Measurements from ENCODE around the gene PPP6C.

Gene PPP6C

GRCh38 chr9:125161284-125161918 lies 28.2 kb downstream of the PPP6C start:
- no peak overlapping the region for H3K27ac ChIP-seq (ENCODE audit: low read depth, low read length)
- H3K4me3 ChIP-seq (ENCODE audit: low read depth in 1 of 2, low read length in 2 of 2), result no peak overlapping the region
- H3K9me3 ChIP-seq (ENCODE audit: control insufficient read depth in 1 of 2, low read length in 2 of 2), result no peaks in the 10 kb centered on the region
- H3K27me3 ChIP-seq (ENCODE audit: control insufficient read depth in 1 of 2, insufficient read depth in 2 of 2, low read length in 2 of 2), result no peaks in the 10 kb centered on the region
- peaks cover 0 to 10% of the 10 kb centered on the region in 2 donors for H3K4me1 ChIP-seq (ENCODE audit: control insufficient read depth in 1 of 2, insufficient read depth in 2 of 2, low read length in 2 of 2)
- H3K36me3 ChIP-seq (ENCODE audit: control insufficient read depth in 1 of 2, insufficient read depth in 2 of 2, low read length in 2 of 2), result peaks cover 3 to 9% of the 10 kb centered on the region in 2 donors
- no peak overlapping the region for H3K9ac ChIP-seq (ENCODE audit: low read depth in 1 of 2, low read length in 2 of 2)

GRCh38 chr9:125160750-125161149 lies 28.9 kb downstream of the PPP6C start:
- H3K27me3 ChIP-seq (ENCODE audit: control insufficient read depth in 1 of 2, insufficient read depth in 2 of 2, low read length in 2 of 2), result no peaks in the 10 kb centered on the region
- no peak overlapping the region for H3K9ac ChIP-seq (ENCODE audit: low read depth in 1 of 2, low read length in 2 of 2)
- H3K9me3 ChIP-seq (ENCODE audit: control insufficient read depth in 1 of 2, low read length in 2 of 2), result no peaks in the 10 kb centered on the region
- no peak overlapping the region for H3K4me3 ChIP-seq (ENCODE audit: low read depth in 1 of 2, low read length in 2 of 2)
- H3K4me1 ChIP-seq (ENCODE audit: control insufficient read depth in 1 of 2, insufficient read depth in 2 of 2, low read length in 2 of 2), result peaks cover 0 to 10% of the 10 kb centered on the region in 2 donors
- H3K36me3 ChIP-seq (ENCODE audit: control insufficient read depth in 1 of 2, insufficient read depth in 2 of 2, low read length in 2 of 2), result peaks cover 3 to 9% of the 10 kb centered on the region in 2 donors
- no peak overlapping the region for H3K27ac ChIP-seq (ENCODE audit: low read depth, low read length)

DNA sequence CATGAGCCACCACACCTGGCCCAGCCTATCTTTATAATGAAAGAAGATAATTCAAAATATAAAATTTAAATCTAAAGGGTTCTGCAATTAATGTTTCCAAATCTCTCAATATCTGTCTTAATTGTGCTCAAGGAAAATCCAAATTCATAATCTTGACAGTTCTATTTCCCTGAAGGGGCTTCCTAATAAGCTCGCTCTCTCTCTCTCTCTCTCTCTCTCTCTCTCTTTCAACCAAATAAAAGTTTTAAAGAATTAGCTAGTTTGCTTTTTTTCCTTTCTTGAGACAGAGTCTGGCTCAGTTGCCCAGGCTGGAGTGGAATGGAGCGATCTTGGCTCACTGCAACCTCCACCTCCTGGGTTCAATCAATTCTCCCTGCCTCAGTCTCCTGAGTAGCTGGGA lies 33.1 kb downstream of the PPP6C start:
- Histone ChIP-seq H3K36me3 (ENCODE audit: control insufficient read depth in 1 of 2, insufficient read depth in 2 of 2, low read length in 2 of 2) (peaks cover 10 to 44% of the 10 kb centered on the region in 2 donors), H3K4me3 (ENCODE audit: low read depth in 1 of 2, low read length in 2 of 2) (no peak overlapping the region)

DNA sequence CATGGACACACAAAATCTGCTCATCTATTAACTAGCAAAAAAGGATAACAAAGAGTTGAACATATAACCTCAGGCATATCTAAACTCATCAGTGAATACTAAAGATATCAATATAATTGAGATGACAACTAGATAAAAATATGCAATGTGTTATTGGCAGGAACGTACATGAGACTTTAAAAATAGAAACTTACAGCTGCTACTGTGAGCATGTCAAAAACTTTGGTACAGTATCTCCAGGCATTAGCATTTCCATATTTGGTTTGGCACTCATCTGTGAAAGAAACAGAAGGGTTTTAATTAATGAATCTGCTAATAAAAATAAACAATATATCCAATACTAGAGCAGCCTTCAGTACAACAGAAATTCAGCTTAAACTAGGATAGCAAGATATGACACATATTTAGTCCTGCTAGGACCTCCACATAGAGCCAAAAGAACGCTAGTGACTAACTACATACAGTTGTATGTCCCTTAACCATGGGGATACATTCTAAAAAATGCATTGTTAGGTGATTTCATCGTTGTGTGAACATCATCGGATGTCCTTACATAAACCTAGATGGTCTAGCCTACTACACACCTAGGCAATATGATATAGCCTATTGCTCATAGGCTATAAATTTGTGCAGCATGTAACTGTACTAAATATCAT lies 35.8 kb downstream of the PPP6C start:
- Histone ChIP-seq H3K9ac (ENCODE audit: low read depth in 1 of 2, low read length in 2 of 2) (no peak overlapping the region), H3K4me1 (ENCODE audit: control insufficient read depth in 1 of 2, insufficient read depth in 2 of 2, low read length in 2 of 2) (peaks cover 0 to 3% of the 10 kb centered on the region in 2 donors), H3K9me3 (ENCODE audit: control insufficient read depth in 1 of 2, low read length in 2 of 2) (no peaks in the 10 kb centered on the region), H3K4me3 (ENCODE audit: low read depth in 1 of 2, low read length in 2 of 2) (no peak overlapping the region), H3K36me3 (ENCODE audit: control insufficient read depth in 1 of 2, insufficient read depth in 2 of 2, low read length in 2 of 2) (peaks cover 27 to 65% of the 10 kb centered on the region in 2 donors), H3K27me3 (ENCODE audit: control insufficient read depth in 1 of 2, insufficient read depth in 2 of 2, low read length in 2 of 2) (no peaks in the 10 kb centered on the region), H3K27ac (ENCODE audit: low read depth, low read length) (no peak overlapping the region)

More for the DNA sequence above, 33.1 kb downstream of the PPP6C start:
- Histone ChIP-seq H3K9ac (ENCODE audit: low read depth in 1 of 2, low read length in 2 of 2) (no peak overlapping the region), H3K27ac (ENCODE audit: low read depth, low read length) (no peak overlapping the region), H3K27me3 (ENCODE audit: control insufficient read depth in 1 of 2, insufficient read depth in 2 of 2, low read length in 2 of 2) (no peaks in the 10 kb centered on the region), H3K9me3 (ENCODE audit: control insufficient read depth in 1 of 2, low read length in 2 of 2) (no peaks in the 10 kb centered on the region), H3K4me1 (ENCODE audit: control insufficient read depth in 1 of 2, insufficient read depth in 2 of 2, low read length in 2 of 2) (peaks cover 0 to 10% of the 10 kb centered on the region in 2 donors)

- Histone ChIP-seq H3K4me1 (ENCODE audit: control insufficient read depth in 1 of 2, insufficient read depth in 2 of 2, low read length in 2 of 2) (peaks cover 0 to 3% of the 10 kb centered on the region in 2 donors), H3K9me3 (ENCODE audit: control insufficient read depth in 1 of 2, low read length in 2 of 2) (no peaks in the 10 kb centered on the region), H3K27me3 (ENCODE audit: control insufficient read depth in 1 of 2, insufficient read depth in 2 of 2, low read length in 2 of 2) (no peaks in the 10 kb centered on the region), H3K9ac (ENCODE audit: low read depth in 1 of 2, low read length in 2 of 2) (no peak overlapping the region), H3K36me3 (ENCODE audit: control insufficient read depth in 1 of 2, insufficient read depth in 2 of 2, low read length in 2 of 2) (peaks cover 25 to 56% of the 10 kb centered on the region in 2 donors), H3K4me3 (ENCODE audit: low read depth in 1 of 2, low read length in 2 of 2) (no peak overlapping the region), H3K27ac (ENCODE audit: low read depth, low read length) (no peak overlapping the region)
Observed at GRCh38 chr9:125151730-125152129, 37.9 kb downstream of the PPP6C start.

GRCh38 chr9:125150349-125151245 lies 39.0 kb downstream of the PPP6C start:
- no peak overlapping the region for H3K4me3 ChIP-seq (ENCODE audit: low read depth in 1 of 2, low read length in 2 of 2)
- no peak overlapping the region for H3K9ac ChIP-seq (ENCODE audit: low read depth in 1 of 2, low read length in 2 of 2)
- no peaks in the 10 kb centered on the region for H3K9me3 ChIP-seq (ENCODE audit: control insufficient read depth in 1 of 2, low read length in 2 of 2)
- no peak overlapping the region for H3K27ac ChIP-seq (ENCODE audit: low read depth, low read length)
- peaks cover 0 to 7% of the 10 kb centered on the region in 2 donors for H3K4me1 ChIP-seq (ENCODE audit: control insufficient read depth in 1 of 2, insufficient read depth in 2 of 2, low read length in 2 of 2)
- no peaks in the 10 kb centered on the region for H3K27me3 ChIP-seq (ENCODE audit: control insufficient read depth in 1 of 2, insufficient read depth in 2 of 2, low read length in 2 of 2)
- H3K36me3 ChIP-seq (ENCODE audit: control insufficient read depth in 1 of 2, insufficient read depth in 2 of 2, low read length in 2 of 2), result peaks cover 25 to 56% of the 10 kb centered on the region in 2 donors

DNA sequence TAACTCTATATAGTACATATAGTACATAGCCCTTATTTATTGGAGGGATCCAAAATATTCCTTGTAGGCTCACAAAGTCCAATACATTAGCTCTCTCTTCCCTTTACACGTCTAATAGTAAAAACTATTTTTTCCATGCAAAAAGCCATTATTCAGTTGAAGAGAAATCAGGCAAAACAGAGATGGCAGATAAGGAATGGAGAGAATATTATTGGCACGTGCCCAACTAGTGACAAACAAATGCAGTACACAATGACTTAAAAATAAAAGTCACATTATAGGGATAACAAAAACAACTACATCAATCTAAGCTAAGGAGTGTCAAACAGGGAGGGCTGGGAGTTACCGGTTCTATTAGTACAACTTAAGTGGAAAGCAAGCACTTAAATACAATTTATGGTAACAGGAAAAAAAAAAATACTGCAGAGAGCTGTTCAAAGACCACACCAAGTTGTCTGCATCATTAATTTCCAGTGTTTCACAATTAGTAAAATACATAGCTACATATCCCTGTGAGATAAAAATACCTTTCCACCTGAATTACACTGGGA lies 42.1 kb downstream of the PPP6C start:
- H3K9ac ChIP-seq (ENCODE audit: low read depth in 1 of 2, low read length in 2 of 2), result no peak overlapping the region
- H3K27ac ChIP-seq (ENCODE audit: low read depth, low read length), result no peak overlapping the region
- no peak overlapping the region for H3K4me3 ChIP-seq (ENCODE audit: low read depth in 1 of 2, low read length in 2 of 2)
- H3K27me3 ChIP-seq (ENCODE audit: control insufficient read depth in 1 of 2, insufficient read depth in 2 of 2, low read length in 2 of 2), result no peaks in the 10 kb centered on the region
- peaks cover 7 to 14% of the 10 kb centered on the region in 2 donors for H3K4me1 ChIP-seq (ENCODE audit: control insufficient read depth in 1 of 2, insufficient read depth in 2 of 2, low read length in 2 of 2)
- H3K9me3 ChIP-seq (ENCODE audit: control insufficient read depth in 1 of 2, low read length in 2 of 2), result no peaks in the 10 kb centered on the region
- peaks cover 21 to 29% of the 10 kb centered on the region in 2 donors for H3K36me3 ChIP-seq (ENCODE audit: control insufficient read depth in 1 of 2, insufficient read depth in 2 of 2, low read length in 2 of 2)

- H3K36me3 ChIP-seq (ENCODE audit: control insufficient read depth in 1 of 2, insufficient read depth in 2 of 2, low read length in 2 of 2), result peaks cover 14 to 18% of the 10 kb centered on the region in 2 donors
- peaks cover 8 to 18% of the 10 kb centered on the region in 2 donors for H3K4me1 ChIP-seq (ENCODE audit: control insufficient read depth in 1 of 2, insufficient read depth in 2 of 2, low read length in 2 of 2)
- no peak overlapping the region for H3K27ac ChIP-seq (ENCODE audit: low read depth, low read length)
- H3K4me3 ChIP-seq (ENCODE audit: low read depth in 1 of 2, low read length in 2 of 2), result no peak overlapping the region
- H3K9me3 ChIP-seq (ENCODE audit: control insufficient read depth in 1 of 2, low read length in 2 of 2), result no peaks in the 10 kb centered on the region
- no peak overlapping the region for H3K9ac ChIP-seq (ENCODE audit: low read depth in 1 of 2, low read length in 2 of 2)
- no peaks in the 10 kb centered on the region for H3K27me3 ChIP-seq (ENCODE audit: control insufficient read depth in 1 of 2, insufficient read depth in 2 of 2, low read length in 2 of 2)
Observed at GRCh38 chr9:125146247-125146646, 43.4 kb downstream of the PPP6C start.

- Histone ChIP-seq H3K27me3 (ENCODE audit: control insufficient read depth in 1 of 2, insufficient read depth in 2 of 2, low read length in 2 of 2) (no peaks in the 10 kb centered on the region), H3K9ac (ENCODE audit: low read depth in 1 of 2, low read length in 2 of 2) (no peak overlapping the region), H3K4me1 (ENCODE audit: control insufficient read depth in 1 of 2, insufficient read depth in 2 of 2, low read length in 2 of 2) (peaks cover 8 to 16% of the 10 kb centered on the region in 2 donors), H3K4me3 (ENCODE audit: low read depth in 1 of 2, low read length in 2 of 2) (no peak overlapping the region), H3K27ac (ENCODE audit: low read depth, low read length) (no peak overlapping the region), H3K36me3 (ENCODE audit: control insufficient read depth in 1 of 2, insufficient read depth in 2 of 2, low read length in 2 of 2) (peaks cover 6 to 9% of the 10 kb centered on the region in 2 donors), H3K9me3 (ENCODE audit: control insufficient read depth in 1 of 2, low read length in 2 of 2) (no peaks in the 10 kb centered on the region)
Observed at GRCh38 chr9:125145425-125145824, 44.2 kb downstream of the PPP6C start.

All from duodenal mucosa (tissue), 2 donors.